Muscle of back (tissue), 11 donors: ENCODE data around the gene PDCD11. TPM values are rescaled to one million over a fixed set of nuclear protein-coding genes. Genes with fewer than 3 reads are reported as not detected.
"Not testable (repeated sequence)": the region's sequence is repeated elsewhere in the genome, so short reads cannot be mapped to it uniquely, and the experiment has no call there.

ENCODE experiments used
- DNase-seq, 3 donors: peaks; one replicate each; pipeline versions ENCODE4 v3.0.0 to v3.0.0-alpha.2; 2013
- polyA plus RNA-seq, 10 donors: library from polyadenylated mRNA; unstranded; fragments of 120-200 nt; gene quantifications; one replicate each; pipeline ENCODE4 v1.2.1, GENCODE V29; 2013; ENCODE audit not compliant: insufficient read length in 10 of 10

Gene PDCD11
- polyA plus RNA-seq, 10 donors: 23.0 to 31.6 (median 25.4) TPM

GRCh38 chr10:103417148-103417469 lies 20.7 kb downstream of the PDCD11 start:
- not testable (repeated sequence) for DNase-seq

- DNase-seq: no peak
These were observed 21.2 kb downstream of the PDCD11 start for GRCh38 chr10:103417601-103418000.

GRCh38 chr10:103419101-103419500 lies 22.7 kb downstream of the PDCD11 start:
- DNase-seq: no peak

GRCh38 chr10:103423748-103424147 lies 27.3 kb downstream of the PDCD11 start:
- no peak for DNase-seq

- DNase-seq: no peak
These were observed 31.4 kb downstream of the PDCD11 start for GRCh38 chr10:103427866-103428265.

- DNase-seq: no peak
These were observed 32.7 kb downstream of the PDCD11 start for GRCh38 chr10:103428989-103429643.

- no peak for DNase-seq
These were observed 33.2 kb downstream of the PDCD11 start for GRCh38 chr10:103429647-103430046.

- no peak for DNase-seq
These were observed 35.5 kb downstream of the PDCD11 start for GRCh38 chr10:103431902-103432301.

GRCh38 chr10:103433858-103434257 lies 37.4 kb downstream of the PDCD11 start:
- DNase-seq: no peak

GRCh38 chr10:103439776-103440175 lies 43.4 kb downstream of the PDCD11 start:
- no peak for DNase-seq

GRCh38 chr10:103440416-103440815 lies 44.0 kb downstream of the PDCD11 start:
- DNase-seq: no peak

GRCh38 chr10:103441206-103441605 lies 44.8 kb downstream of the PDCD11 start:
- no peak for DNase-seq

GRCh38 chr10:103441611-103442010 lies 45.2 kb downstream of the PDCD11 start:
- no peak for DNase-seq

GRCh38 chr10:103442031-103442461 lies 45.6 kb downstream of the PDCD11 start:
- peak; percentile 10 to 45 (median 27) for DNase-seq

- no peak for DNase-seq
These were observed 47.2 kb downstream of the PDCD11 start for GRCh38 chr10:103443475-103444185.

- no peak for DNase-seq
These were observed 48.1 kb downstream of the PDCD11 start for GRCh38 chr10:103444478-103444877.

- DNase-seq: no peak
These were observed 48.9 kb downstream of the PDCD11 start for GRCh38 chr10:103445366-103445765.

GRCh38 chr10:103445767-103446567 lies 49.5 kb downstream of the PDCD11 start:
- DNase-seq: no peak

GRCh38 chr10:103447187-103447586 lies 50.8 kb downstream of the PDCD11 start:
- DNase-seq: no peak

- peak in 2 of 3 donors; percentile 45 to 46 for DNase-seq
These were observed 52.3 kb downstream of the PDCD11 start for GRCh38 chr10:103448746-103449145.

- DNase-seq: no peak
These were observed 53.0 kb downstream of the PDCD11 start for GRCh38 chr10:103449208-103450144.
